Glomerular endothelial cell (primary cell): ENCODE data around the gene NBPF1. TPM values are rescaled to one million over a fixed set of nuclear protein-coding genes. Genes with fewer than 3 reads are reported as not detected.
"Not testable (repeated sequence)": the region's sequence is repeated elsewhere in the genome, so short reads cannot be mapped to it uniquely, and the experiment has no call there.

ENCODE experiments used
- DNase-seq: peaks from one replicate; pipeline ENCODE4 v3.0.0-alpha.2; 2011; ENCODE audit warnings: low read depth, low spot score; ENCODE audit errors: extremely low read depth
- total RNA-seq: library from RNA; depleted of rRNA; stranded (reverse); fragments of >200 nt; gene quantifications from 2 replicates; pipeline ENCODE4 v1.2.3, GENCODE V29; 2015

Gene NBPF1
- total RNA-seq, 1 donor from 2014 or later: 24.0 TPM

- DNase-seq: not testable (repeated sequence)
Measured at GRCh38 chr1:16519255-16519951, 94.0 kb downstream of the NBPF1 start.

GRCh38 chr1:16518913-16519254 is 94.5 kb downstream of the NBPF1 start:
- not testable (repeated sequence) for DNase-seq

- DNase-seq: not testable (repeated sequence)
Measured at GRCh38 chr1:16516694-16517410, 96.5 kb downstream of the NBPF1 start.

GRCh38 chr1:16514107-16515055 is 99.0 kb downstream of the NBPF1 start, which contains the start of gene RNU1-1:
RNU1-1 (minus strand) TSS chr1:16514285.
- peak; percentile 37 for DNase-seq

GRCh38 chr1:16513412-16514106 is 99.8 kb downstream of the NBPF1 start:
- DNase-seq: peak; percentile 88

DNA sequence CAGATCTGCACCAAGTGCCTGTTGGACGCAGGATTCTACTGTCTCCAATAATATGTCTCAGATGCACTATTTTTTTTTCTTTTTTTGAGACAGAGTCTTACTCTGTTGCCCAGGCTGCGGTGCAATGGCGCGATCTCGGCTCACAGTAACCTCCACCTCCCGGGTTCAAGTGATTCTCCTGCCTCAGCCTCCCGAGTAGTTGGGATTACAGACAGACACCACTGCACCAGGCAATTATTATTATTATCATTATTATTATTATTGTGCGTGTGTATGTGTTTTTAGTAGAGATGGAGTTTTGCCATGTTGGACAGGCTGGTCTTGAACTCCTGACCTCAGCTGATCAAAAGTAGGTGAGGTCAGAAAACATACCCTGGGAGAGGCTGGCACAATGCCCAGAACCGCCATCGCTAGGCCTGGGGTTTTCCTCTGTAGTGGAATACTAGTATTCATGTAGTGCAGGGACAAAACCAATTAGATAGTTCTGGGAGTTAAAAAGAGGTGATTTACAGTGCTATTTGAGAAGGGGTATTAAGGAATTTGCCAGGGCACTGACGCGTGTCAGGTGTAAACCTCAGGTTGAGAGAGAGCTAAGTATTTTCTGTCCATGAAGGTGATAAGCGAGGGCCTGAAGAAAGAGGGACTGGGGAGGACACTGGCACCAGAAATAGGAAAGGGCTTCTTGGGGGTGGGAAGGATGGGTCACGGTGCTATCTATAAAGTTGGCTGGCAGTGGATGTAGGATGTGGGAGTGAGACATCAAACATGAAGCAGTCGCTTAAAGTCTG is 100.5 kb downstream of the NBPF1 start:
- not testable (repeated sequence) for DNase-seq

Other genes starting within 250 kb of the NBPF1 start
- 79.8 and 84.2 TPM in 2 replicates for gene SZRD1, start 246.3 kb downstream of the NBPF1 start, total RNA-seq
- not detected in 2 replicates for gene SPATA21, start 176.1 kb downstream of the NBPF1 start, total RNA-seq
- 145 and 175 TPM in 2 replicates for gene NECAP2, start 172.8 kb downstream of the NBPF1 start, total RNA-seq
- under 0.01 TPM in 2 replicates for gene RNU1-1, start 99.3 kb downstream of the NBPF1 start, total RNA-seq
- gene RNU1-3, start 53.4 kb upstream of the NBPF1 start, total RNA-seq: under 0.01 TPM in 2 replicates
- under 0.01 TPM in 2 replicates for gene RNU1-4, start 127.0 kb upstream of the NBPF1 start, total RNA-seq